Neural cell (in vitro differentiated cells): ENCODE results near the gene MCM9. TPM values are rescaled to one million over a fixed set of nuclear protein-coding genes. Genes with fewer than 3 reads are reported as not detected.
"Not testable (repeated sequence)": the region's sequence is repeated elsewhere in the genome, so short reads cannot be mapped to it uniquely, and the experiment has no call there.

Experiments
- H2AFZ ChIP-seq: fragments of 200-600, 300-800 bp; sonication (generic), shearing (Covaris generic); 2 replicates; pipeline ENCODE4 v1.6.0; 2014; ENCODE audit warnings: low read depth, mild to moderate bottlenecking, antibody characterized with exemption, low read length, moderate library complexity
- H3F3A ChIP-seq: fragments of 200-600 bp; shearing (Covaris generic); 2 replicates; pipeline ENCODE4 v1.6.1; 2016; ENCODE audit warnings: mild to moderate bottlenecking, moderate library complexity, mixed read lengths, antibody characterized with exemption, low read length; ENCODE audit not compliant: insufficient read depth, poor library complexity, severe bottlenecking
- H3K27ac ChIP-seq: fragments of 200-600, 300-800 bp; sonication (generic), shearing (Covaris generic); 2 replicates; pipeline ENCODE4 v1.5.1; 2014; ENCODE audit warnings: mild to moderate bottlenecking, low read length, moderate library complexity
- H3K27me3 ChIP-seq: fragments of 300-800, 200-600 bp; sonication (generic), shearing (Covaris generic); 2 replicates; pipeline ENCODE4 v1.6.0; 2014; ENCODE audit warnings: mild to moderate bottlenecking, low read depth, low read length, moderate library complexity; ENCODE audit not compliant: insufficient read depth
- H3K36me3 ChIP-seq: fragments of 300-800, 200-600 bp; sonication (generic), shearing (Covaris generic); 2 replicates; pipeline ENCODE4 v1.5.1; 2014; ENCODE audit warnings: mild to moderate bottlenecking, antibody characterized with exemption, low read length, moderate library complexity; ENCODE audit not compliant: insufficient read depth
- H3K4me2 ChIP-seq: fragments of 300-800, 200-600 bp; sonication (generic), shearing (Covaris generic); 2 replicates; pipeline ENCODE4 v1.6.0; 2014; ENCODE audit warnings: mild to moderate bottlenecking, low read length
- H3K4me3 ChIP-seq: fragments of 300-800, 200-600 bp; sonication (generic), shearing (Covaris generic); 2 replicates; pipeline ENCODE4 v1.5.1; 2014; ENCODE audit warnings: mild to moderate bottlenecking, low read length, moderate library complexity
- H3K79me2 ChIP-seq: fragments of 200-600 bp; shearing (Covaris generic); replicated peaks from 2 replicates; pipeline ENCODE4 v1.6.0; 2014; ENCODE audit warnings: mild to moderate bottlenecking, low read length, moderate library complexity; ENCODE audit not compliant: insufficient read depth
- H3K9ac ChIP-seq: fragments of 300-800, 200-600 bp; sonication (generic), shearing (Covaris generic); 2 replicates; pipeline ENCODE4 v1.6.1; 2016; ENCODE audit warnings: mild to moderate bottlenecking, low read length, mixed read lengths
- H3K9me2 ChIP-seq: fragments of 200-600 bp; shearing (Covaris generic); 2 replicates; pipeline ENCODE4 v1.6.1; 2016; ENCODE audit warnings: mild to moderate bottlenecking, low read length, mixed read lengths; ENCODE audit not compliant: insufficient read depth
- H3K9me3 ChIP-seq: fragments of 200-600, 300-800 bp; sonication (generic), shearing (Covaris generic); 2 replicates; pipeline ENCODE4 v1.6.1; 2016; ENCODE audit warnings: mild to moderate bottlenecking, mixed run types, low read length, moderate library complexity, mixed read lengths
- H4K20me1 ChIP-seq: fragments of 200-600 bp; shearing (Covaris generic); 2 replicates; pipeline ENCODE4 v1.6.1; 2016; ENCODE audit warnings: mild to moderate bottlenecking, mixed run types; ENCODE audit not compliant: insufficient read depth
- CTCF ChIP-seq: fragments of 450-650 bp; IDR thresholded peaks from 2 replicates; pipeline ENCODE4 v1.5.1; 2014; ENCODE audit warnings: antibody characterized with exemption, mild to moderate bottlenecking, moderate library complexity; ENCODE audit not compliant: poor library complexity, severe bottlenecking
- EP300 ChIP-seq: fragments of 450-650 bp; conservative IDR thresholded peaks from 2 replicates; pipeline ENCODE4 v1.6.1; 2014; ENCODE audit warnings: antibody characterized with exemption, mild to moderate bottlenecking, moderate library complexity; ENCODE audit not compliant: poor library complexity, severe bottlenecking
- EZH2 ChIP-seq: fragments of 200-600, 300-800 bp; shearing (Covaris generic), sonication (generic); IDR thresholded peaks from 2 replicates; pipeline ENCODE4 v1.6.1; 2014; ENCODE audit warnings: antibody characterized with exemption, low read length, borderline replicate concordance, mild to moderate bottlenecking; ENCODE audit not compliant: insufficient read depth, poor library complexity, severe bottlenecking
- MXI1 ChIP-seq: fragments of 450-650 bp; conservative IDR thresholded peaks from 2 replicates; pipeline ENCODE4 v1.6.1; 2014; ENCODE audit warnings: antibody characterized with exemption, mild to moderate bottlenecking; ENCODE audit not compliant: poor library complexity, severe bottlenecking
- POLR2AphosphoS5 ChIP-seq: IDR thresholded peaks from 2 replicates; pipeline ENCODE4 v1.6.1; 2012
- RAD21 ChIP-seq: fragments of 450-650 bp; conservative IDR thresholded peaks from 2 replicates; pipeline ENCODE4 v1.6.1; 2014; ENCODE audit warnings: antibody characterized with exemption, mild to moderate bottlenecking, moderate library complexity
- SMC3 ChIP-seq: fragments of 450-650 bp; conservative IDR thresholded peaks from 2 replicates; pipeline ENCODE4 v1.6.1; 2014; ENCODE audit warnings: antibody characterized with exemption, mild to moderate bottlenecking, moderate library complexity; ENCODE audit not compliant: poor library complexity
- TAF1 ChIP-seq: IDR thresholded peaks from 2 replicates; pipeline ENCODE4 v1.6.1; 2012; ENCODE audit warnings: low read depth
- polyA plus RNA-seq: library from polyadenylated mRNA; depleted of rRNA; stranded (reverse); fragments of >200 nt; gene quantifications from 2 replicates; pipeline ENCODE4 v1.2.3, GENCODE V29; 2014
- TF ChIP-seq, protein P1 (sequence below): IDR thresholded peaks from 2 replicates; pipeline ENCODE4 v1.6.1; 2012; ENCODE audit warnings: borderline replicate concordance

MCM9 gene
- polyA plus RNA-seq, 1 donor from 2014 or later: 7.8 TPM

DNA sequence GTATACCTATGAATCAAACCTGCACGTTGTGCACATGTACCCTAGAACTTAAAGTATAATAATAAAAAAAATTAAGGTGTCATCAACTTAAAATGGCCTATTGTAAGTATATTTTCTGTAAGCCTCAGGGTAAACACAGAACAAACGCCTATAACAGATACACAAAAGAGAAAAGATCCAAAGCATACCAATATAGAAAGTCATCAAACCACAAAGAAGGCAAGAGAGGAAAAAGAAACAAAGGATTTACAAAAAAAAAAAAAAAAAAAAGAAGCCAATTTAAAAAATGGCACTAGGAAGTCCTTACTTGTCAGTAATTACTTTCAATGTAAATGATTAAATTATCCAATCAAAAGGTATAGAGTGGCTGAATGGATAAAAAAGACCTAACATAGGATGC lies 65.6 kb downstream of the MCM9 start:
- no peaks in the 10 kb centered on the region for H3F3A ChIP-seq
- no peaks in the 10 kb centered on the region for H3K9me3 ChIP-seq
- no peak overlapping the region for H2AFZ ChIP-seq
- no peaks in the 10 kb centered on the region for H3K79me2 ChIP-seq
- H3K27ac ChIP-seq: no peak overlapping the region
- no peak overlapping the region for H3K4me3 ChIP-seq
- no peak overlapping the region for H3K9ac ChIP-seq
- TF ChIP-seq EZH2: no peak
- H3K4me2 ChIP-seq: no peak overlapping the region
- no peaks in the 10 kb centered on the region for H3K27me3 ChIP-seq
- H3K9me2 ChIP-seq: no peaks in the 10 kb centered on the region
- H3K36me3 ChIP-seq: no peaks in the 10 kb centered on the region
- H4K20me1 ChIP-seq: no peaks in the 10 kb centered on the region

DNA sequence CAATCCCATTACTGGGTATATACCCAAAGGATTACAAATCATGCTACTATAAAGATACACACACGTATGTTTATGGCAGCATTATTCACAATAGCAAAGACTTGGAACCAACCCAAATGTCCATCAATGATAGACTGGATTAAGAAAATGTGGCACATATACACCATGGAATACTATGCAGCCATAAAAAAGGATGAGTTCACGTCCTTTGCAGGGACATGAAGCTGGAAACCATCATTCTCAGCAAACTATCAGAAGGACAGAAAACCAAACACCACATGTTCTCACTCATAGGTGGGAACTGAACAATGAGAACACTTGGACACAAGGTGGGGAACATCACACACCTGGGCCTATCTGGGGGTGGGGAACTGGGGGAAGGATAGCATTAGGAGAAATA lies 66.1 kb downstream of the MCM9 start:
- not testable (repeated sequence) for H3F3A ChIP-seq, H4K20me1 ChIP-seq, H3K27me3 ChIP-seq, H3K9me3 ChIP-seq, H3K9me2 ChIP-seq, H3K79me2 ChIP-seq, H3K4me3 ChIP-seq, H3K27ac ChIP-seq, H3K9ac ChIP-seq, H3K36me3 ChIP-seq, H3K4me2 ChIP-seq, H2AFZ ChIP-seq

GRCh38 chr6:118867181-118867580 lies 67.8 kb downstream of the MCM9 start:
- no peaks in the 10 kb centered on the region for H4K20me1 ChIP-seq
- no peak overlapping the region for H3K4me2 ChIP-seq
- H3K36me3 ChIP-seq: no peaks in the 10 kb centered on the region
- no peak overlapping the region for H3K9ac ChIP-seq
- no peak for TF ChIP-seq EP300
- TF ChIP-seq, protein P1, sequence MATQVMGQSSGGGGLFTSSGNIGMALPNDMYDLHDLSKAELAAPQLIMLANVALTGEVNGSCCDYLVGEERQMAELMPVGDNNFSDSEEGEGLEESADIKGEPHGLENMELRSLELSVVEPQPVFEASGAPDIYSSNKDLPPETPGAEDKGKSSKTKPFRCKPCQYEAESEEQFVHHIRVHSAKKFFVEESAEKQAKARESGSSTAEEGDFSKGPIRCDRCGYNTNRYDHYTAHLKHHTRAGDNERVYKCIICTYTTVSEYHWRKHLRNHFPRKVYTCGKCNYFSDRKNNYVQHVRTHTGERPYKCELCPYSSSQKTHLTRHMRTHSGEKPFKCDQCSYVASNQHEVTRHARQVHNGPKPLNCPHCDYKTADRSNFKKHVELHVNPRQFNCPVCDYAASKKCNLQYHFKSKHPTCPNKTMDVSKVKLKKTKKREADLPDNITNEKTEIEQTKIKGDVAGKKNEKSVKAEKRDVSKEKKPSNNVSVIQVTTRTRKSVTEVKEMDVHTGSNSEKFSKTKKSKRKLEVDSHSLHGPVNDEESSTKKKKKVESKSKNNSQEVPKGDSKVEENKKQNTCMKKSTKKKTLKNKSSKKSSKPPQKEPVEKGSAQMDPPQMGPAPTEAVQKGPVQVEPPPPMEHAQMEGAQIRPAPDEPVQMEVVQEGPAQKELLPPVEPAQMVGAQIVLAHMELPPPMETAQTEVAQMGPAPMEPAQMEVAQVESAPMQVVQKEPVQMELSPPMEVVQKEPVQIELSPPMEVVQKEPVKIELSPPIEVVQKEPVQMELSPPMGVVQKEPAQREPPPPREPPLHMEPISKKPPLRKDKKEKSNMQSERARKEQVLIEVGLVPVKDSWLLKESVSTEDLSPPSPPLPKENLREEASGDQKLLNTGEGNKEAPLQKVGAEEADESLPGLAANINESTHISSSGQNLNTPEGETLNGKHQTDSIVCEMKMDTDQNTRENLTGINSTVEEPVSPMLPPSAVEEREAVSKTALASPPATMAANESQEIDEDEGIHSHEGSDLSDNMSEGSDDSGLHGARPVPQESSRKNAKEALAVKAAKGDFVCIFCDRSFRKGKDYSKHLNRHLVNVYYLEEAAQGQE: no peak
- no peak for TF ChIP-seq SMC3
- TF ChIP-seq POLR2AphosphoS5: no peak
- no peak for TF ChIP-seq EZH2
- TF ChIP-seq MXI1: no peak
- TF ChIP-seq RAD21: no peak
- no peak for TF ChIP-seq TAF1
- TF ChIP-seq CTCF: no peak
- H3K27ac ChIP-seq: no peak overlapping the region
- no peaks in the 10 kb centered on the region for H3K9me3 ChIP-seq
- H3K9me2 ChIP-seq: no peaks in the 10 kb centered on the region
- H3K4me3 ChIP-seq: no peak overlapping the region
- no peak overlapping the region for H2AFZ ChIP-seq
- no peaks in the 10 kb centered on the region for H3K79me2 ChIP-seq
- H3F3A ChIP-seq: no peaks in the 10 kb centered on the region
- H3K27me3 ChIP-seq: no peaks in the 10 kb centered on the region
